GM23338 (cell line): Measurements from ENCODE around the gene ARAP1. TPM values are rescaled to one million over a fixed set of nuclear protein-coding genes. Genes with fewer than 3 reads are reported as not detected.
A peak's percentile ranks its signal among the peaks of the same experiment; 100 is the strongest.

Experiments used
- ATAC-seq: fragments of 200-7000 bp; cut with Tn5 transposase; 3 replicates; pipeline ENCODE4 v1.9.1; 2020
- DNase-seq: peaks from one replicate; pipeline ENCODE4 v3.0.0-alpha.2; 2015; ENCODE audit warnings: low spot score
- H2AFZ ChIP-seq: fragments of 200-600 bp; sonication (generic); 2 replicates; pipeline ENCODE4 v1.8.0; 2016; ENCODE audit warnings: antibody characterized with exemption, mild to moderate bottlenecking, moderate library complexity
- H3F3A ChIP-seq: fragments of 200-600 bp; sonication (generic); replicated peaks from 2 replicates; pipeline ENCODE4 v1.8.0; 2017; ENCODE audit warnings: antibody characterized with exemption, mixed run types, low read depth
- H3K27ac ChIP-seq: fragments of 200-600 bp; sonication (generic); 2 replicates; pipeline ENCODE4 v1.6.1; 2016; ENCODE audit warnings: low read depth
- H3K27me3 ChIP-seq: fragments of 200-600 bp; sonication (generic); 2 replicates; pipeline ENCODE4 v1.8.0; 2016; ENCODE audit warnings: mild to moderate bottlenecking, mixed run types, moderate library complexity; ENCODE audit not compliant: insufficient read depth
- H3K36me3 ChIP-seq: fragments of 200-600 bp; sonication (generic); 2 replicates; pipeline ENCODE4 v1.8.0; 2016; ENCODE audit warnings: mild to moderate bottlenecking; ENCODE audit not compliant: insufficient read depth
- H3K4me1 ChIP-seq: fragments of 200-600 bp; sonication (generic); 2 replicates; pipeline ENCODE4 v1.8.0; 2016; ENCODE audit warnings: mild to moderate bottlenecking, moderate library complexity; ENCODE audit not compliant: insufficient read depth
- H3K4me2 ChIP-seq: fragments of 200-600 bp; sonication (generic); 2 replicates; pipeline ENCODE4 v1.7.1; 2017; ENCODE audit warnings: mixed run types
- H3K4me3 ChIP-seq: fragments of 200-600 bp; sonication (generic); 2 replicates; pipeline ENCODE4 v1.6.1; 2016; ENCODE audit warnings: mixed run types
- H3K79me2 ChIP-seq: fragments of 200-600 bp; sonication (generic); replicated peaks from 2 replicates; pipeline ENCODE4 v1.8.0; 2017; ENCODE audit warnings: mild to moderate bottlenecking; ENCODE audit not compliant: insufficient read depth
- H3K9me2 ChIP-seq: fragments of 200-600 bp; sonication (generic); 2 replicates; pipeline ENCODE4 v1.8.0; 2017; ENCODE audit not compliant: insufficient read depth
- H4K20me1 ChIP-seq: fragments of 200-600 bp; sonication (generic); replicated peaks from 2 replicates; pipeline ENCODE4 v1.8.0; 2017; ENCODE audit warnings: mild to moderate bottlenecking; ENCODE audit not compliant: insufficient read depth
- H3K27ac Mint-ChIP-seq: 2 replicates; pipeline ENCODE4 v1.8.0; 2020; ENCODE audit warnings: inconsistent platforms, mild to moderate bottlenecking, moderate library complexity, mixed read lengths
- H3K27me3 Mint-ChIP-seq: 3 replicates; pipeline ENCODE4 v1.8.0; 2022; ENCODE audit warnings: low read depth, mild to moderate bottlenecking, moderate library complexity, mixed read lengths, inconsistent platforms; ENCODE audit not compliant: insufficient read depth, poor library complexity
- H3K36me3 Mint-ChIP-seq: 3 replicates; pipeline ENCODE4 v1.8.0; 2021; ENCODE audit warnings: low read depth, mild to moderate bottlenecking, inconsistent platforms, moderate library complexity, mixed read lengths
- H3K4me1 Mint-ChIP-seq: 3 replicates; pipeline ENCODE4 v1.8.0; 2020; ENCODE audit warnings: mild to moderate bottlenecking, inconsistent platforms, mixed read lengths
- H3K4me3 Mint-ChIP-seq: 3 replicates; pipeline ENCODE4 v1.8.0; 2021; ENCODE audit warnings: moderate library complexity, mild to moderate bottlenecking, inconsistent platforms, mixed read lengths
- H3K9me3 Mint-ChIP-seq: 3 replicates; pipeline ENCODE4 v1.8.0; 2020; ENCODE audit warnings: moderate library complexity, mild to moderate bottlenecking, inconsistent platforms, mixed read lengths
- CTCF ChIP-seq, 2 experiments: fragments of 200-600 bp in 1 of 2; sonication (generic) in 1 of 2; conservative IDR thresholded peaks; 2 replicates each; pipeline versions ENCODE4 v1.5.1 to v1.6.1; 2016 to 2017; ENCODE audit warnings: antibody characterized with exemption in 2 of 2, low read depth in 2 of 2, mild to moderate bottlenecking in 2 of 2, moderate library complexity in 1 of 2
- EZH2 ChIP-seq: fragments of 200-600 bp; sonication (generic); IDR thresholded peaks from one replicate; pipeline ENCODE4 v1.8.0; 2017; ENCODE audit warnings: antibody characterized with exemption, mild to moderate bottlenecking, low read depth; ENCODE audit not compliant: unreplicated experiment
- EZH2phosphoT487 ChIP-seq: fragments of 200-600 bp; sonication (generic); IDR thresholded peaks from one replicate; pipeline ENCODE4 v1.8.1; 2018; ENCODE audit warnings: antibody characterized with exemption; ENCODE audit not compliant: unreplicated experiment
- ZNF114 ChIP-seq: fragments of 250-450 bp; sonication (Bioruptor Pico); IDR thresholded peaks from 2 replicates; pipeline ENCODE4 v1.5.0; 2020; ENCODE audit warnings: mild to moderate bottlenecking, moderate library complexity
- polyA plus RNA-seq: library from polyadenylated mRNA; unstranded; fragments of >200 nt; fragmentation: Nextera tagmentation; extraction: Ambion mirVana; gene quantifications from 2 replicates; pipeline ENCODE4 v1.2.1, GENCODE V29; 2016
- total RNA-seq: library from RNA; depleted of rRNA; stranded (reverse); fragments of >200 nt; shearing (Covaris generic); gene quantifications from 2 replicates; pipeline ENCODE4 v1.2.3, GENCODE V29; 2014

Gene ARAP1
- total and polyA plus RNA-seq, 2 experiments from 2014 or later: 24.5 to 116 TPM

DNA sequence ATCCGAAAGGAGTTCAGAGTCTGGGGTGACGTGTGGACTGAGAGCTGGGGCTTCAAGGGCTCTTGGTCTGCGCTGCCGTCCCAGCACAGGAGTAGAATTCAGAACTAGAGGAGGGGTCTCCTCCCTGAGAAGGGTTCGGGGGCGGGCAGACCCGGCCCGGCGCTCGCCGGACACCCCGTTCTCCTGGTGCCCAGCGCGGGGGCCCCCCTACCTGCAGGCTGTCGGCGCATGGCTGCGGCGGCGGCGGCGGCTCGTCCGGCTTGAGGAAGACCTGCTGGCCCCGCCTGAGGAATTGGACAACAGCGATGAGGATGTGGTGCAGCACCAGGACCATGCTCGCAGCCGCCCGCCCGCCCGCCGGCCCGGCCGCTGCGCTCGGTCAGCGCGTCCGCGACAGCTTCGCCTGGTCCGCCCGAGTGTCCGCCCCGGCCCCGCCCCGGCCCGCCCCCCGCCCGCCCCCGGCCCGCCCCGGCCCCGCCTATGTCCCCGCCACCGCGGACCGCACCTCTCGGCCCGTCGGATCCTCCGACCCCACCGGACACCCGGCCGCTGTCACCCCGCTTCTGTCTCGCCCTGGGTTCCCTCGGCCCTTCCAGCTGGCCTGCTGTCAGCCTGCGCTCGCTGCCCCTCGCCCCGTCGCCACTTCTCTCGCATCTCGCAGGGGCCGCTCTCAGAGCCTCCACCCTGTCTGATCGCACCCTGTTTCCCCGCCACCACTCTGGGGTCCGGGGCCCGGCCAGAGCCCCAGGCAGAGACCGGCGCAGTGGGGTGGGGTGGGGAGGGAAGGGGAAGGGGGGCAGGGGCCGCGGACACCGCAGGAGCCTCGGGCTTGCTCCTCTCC, 109.9 kb downstream of the ARAP1 start:
- Mint-ChIP-seq H3K4me3 (peak overlapping the region; percentile 62), H3K9me3 (no peaks in the 10 kb centered on the region), H3K27me3 (peaks cover 18% of the 10 kb centered on the region), H3K27ac (no peak overlapping the region), H3K36me3 (no peaks in the 10 kb centered on the region), H3K4me1 (peaks cover 6% of the 10 kb centered on the region)
- DNase-seq: peak; percentile 56
- Histone ChIP-seq H2AFZ (peak overlapping the region; percentile 81), H3K27ac (no peak overlapping the region), H4K20me1 (no peaks in the 10 kb centered on the region; the same call in 1 of the 2 replicates), H3K4me3 (peak overlapping the region; percentile 66), H3K27me3 (peaks cover 44% of the 10 kb centered on the region), H3F3A (no peaks in the 10 kb centered on the region), H3K4me1 (peaks cover 3% of the 10 kb centered on the region; the same call in 1 of the 2 replicates), H3K9me2 (no peaks in the 10 kb centered on the region), H3K4me2 (peak overlapping the region; percentile 88), H3K79me2 (no peaks in the 10 kb centered on the region), H3K36me3 (no peaks in the 10 kb centered on the region)
- TF ChIP-seq CTCF (conservative IDR thresholded peaks at IDR 0.05; ENCODE audit: low read depth in 2 of 2) (no peak), EZH2 (peak; percentile 53)
- ATAC-seq: peak; percentile 53

GRCh38 chr11:72641522-72642042, 110.6 kb downstream of the ARAP1 start:
- ATAC-seq (no peak), DNase-seq (no peak)
- TF ChIP-seq EZH2phosphoT487 (no peak), EZH2 (peak; percentile 10), ZNF114 (no peak)
- H3F3A ChIP-seq: no peaks in the 10 kb centered on the region
- peak overlapping the region; percentile 81; the same call in 1 of the 2 replicates for H2AFZ ChIP-seq
- peak overlapping the region; percentile 88 for H3K4me2 ChIP-seq
- Mint-ChIP-seq H3K27ac (no peak overlapping the region), H3K4me3 (no peak overlapping the region), H3K4me1 (peaks cover 13% of the 10 kb centered on the region), H3K9me3 (no peaks in the 10 kb centered on the region), H3K36me3 (no peaks in the 10 kb centered on the region), H3K27me3 (peaks cover 19% of the 10 kb centered on the region)
- H3K4me1 ChIP-seq: peaks cover 6% of the 10 kb centered on the region; the same call in 1 of the 2 replicates
- H3K79me2 ChIP-seq: no peaks in the 10 kb centered on the region
- H3K36me3 ChIP-seq: no peaks in the 10 kb centered on the region
- no peaks in the 10 kb centered on the region; the same call in 1 of the 2 replicates for H4K20me1 ChIP-seq
- peak overlapping the region; percentile 66 for H3K4me3 ChIP-seq
- no peaks in the 10 kb centered on the region for H3K9me2 ChIP-seq
- H3K27ac ChIP-seq: no peak overlapping the region
- H3K27me3 ChIP-seq: peaks cover 44% of the 10 kb centered on the region
